G401 (cell line): ENCODE data around the gene TMEM151B. TPM values are rescaled to one million over a fixed set of nuclear protein-coding genes. Genes with fewer than 3 reads are reported as not detected.

ENCODE experiments used
- DNase-seq: peaks from one replicate; pipeline ENCODE4 v3.0.0-alpha.2; 2015; ENCODE audit warnings: low spot score
- in situ Hi-C: cut with HindIII; loops from 2 replicates; pipeline ENCODE4 v1.10.0; 2016; ENCODE audit warnings: low sequenced_read_pairs, mixed read lengths
- total RNA-seq: library from RNA; depleted of rRNA; stranded (reverse); fragments of >200 nt; shearing (Covaris generic); gene quantifications from 2 replicates; pipeline ENCODE4 v1.2.3, GENCODE V29; 2014

The TMEM151B gene
- total RNA-seq, 1 experiment from 2014 or later: 14.6 TPM

GRCh38 chr6:44258325-44258863 is 11.9 kb upstream of the TMEM151B start:
- in situ Hi-C loops: loop anchor here (5.0 to 10.0 kb wide), 2 partner anchors 79 to 164 kb away; no protein-coding TSS in a partner anchor
- no peak for DNase-seq

- DNase-seq: no peak
- in situ Hi-C loops: loop anchor here (5.0 to 10.0 kb wide), 2 partner anchors 78 to 164 kb away; no protein-coding TSS in a partner anchor
These were observed 11.3 kb upstream of the TMEM151B start for GRCh38 chr6:44258921-44259320.

GRCh38 chr6:44260011-44260410 is 10.2 kb upstream of the TMEM151B start:
- in situ Hi-C loops: no loop called here
- DNase-seq: no peak

GRCh38 chr6:44260451-44261297 is 9.6 kb upstream of the TMEM151B start:
- no peak for DNase-seq
- in situ Hi-C loops: no loop called here

GRCh38 chr6:44261581-44261980 is 8.7 kb upstream of the TMEM151B start:
- no peak for DNase-seq
- in situ Hi-C loops: no loop called here

- no peak for DNase-seq
These were observed 7.5 kb upstream of the TMEM151B start for GRCh38 chr6:44262467-44263353.

GRCh38 chr6:44263354-44264100 is 6.7 kb upstream of the TMEM151B start:
- in situ Hi-C loops: no loop called here
- DNase-seq: no peak

More at GRCh38 chr6:44262467-44263353, 7.5 kb upstream of the TMEM151B start:
- in situ Hi-C loops: no loop called here

GRCh38 chr6:44264154-44265006 is 5.9 kb upstream of the TMEM151B start:
- DNase-seq: no peak
- in situ Hi-C loops: no loop called here

- in situ Hi-C loops: no loop called here
- peak; percentile 88 for DNase-seq
These were observed 5.1 kb upstream of the TMEM151B start, which contains the start of gene NFKBIE for GRCh38 chr6:44265007-44265721. Gene NFKBIE (minus strand): TSS chr6:44265551. CDS start chr6:44265346, 205 bp downstream.

GRCh38 chr6:44265722-44266233 is 4.5 kb upstream of the TMEM151B start:
- no peak for DNase-seq
- in situ Hi-C loops: no loop called here

- in situ Hi-C loops: no loop called here
These were observed 3.9 kb upstream of the TMEM151B start for GRCh38 chr6:44266347-44266746.

GRCh38 chr6:44267252-44267651 is 3.0 kb upstream of the TMEM151B start:
- in situ Hi-C loops: no loop called here
- DNase-seq: no peak

More at GRCh38 chr6:44266347-44266746, 3.9 kb upstream of the TMEM151B start:
- no peak for DNase-seq

- in situ Hi-C loops: no loop called here
- peak; percentile 80 for DNase-seq
These were observed 2.1 kb upstream of the TMEM151B start for GRCh38 chr6:44268095-44268628.

GRCh38 chr6:44269178-44269920 is 901 bp upstream of the TMEM151B start:
- in situ Hi-C loops: no loop called here

GRCh38 chr6:44270526-44271405 is 516 bp downstream of the TMEM151B start:
- in situ Hi-C loops: no loop called here
- DNase-seq: no peak

More at GRCh38 chr6:44269178-44269920, 901 bp upstream of the TMEM151B start:
- DNase-seq: no peak
